Right lobe of liver (tissue), 4 donors: Measurements from ENCODE around the gene PLIN3.

ENCODE experiments used
- CTCF ChIP-seq, 4 donors: fragments of 200-600 bp in 3 of 4; fragments of 450-650 bp in 1 of 4; IDR thresholded peaks; one replicate each; pipeline versions ENCODE4 v1.5.1 to v1.8.0; 2016 to 2022; ENCODE audit warnings: antibody characterized with exemption in 4 of 4, mild to moderate bottlenecking in 2 of 4
- POLR2A ChIP-seq: fragments of 450-650 bp; IDR thresholded peaks from one replicate; pipeline ENCODE4 v1.6.1; 2017; ENCODE audit warnings: antibody characterized with exemption, mild to moderate bottlenecking
- donor health status: DM: no; HTN: no; CAD: no.
- donor health status: DM: no; HTN: no; CAD: no.
- donor health status: DM: no; HTN: yes; CAD: no.

- TF ChIP-seq CTCF (IDR thresholded peaks at IDR 0.05) (no peak), POLR2A (no peak)
These were observed 47.5 kb upstream of the PLIN3 start for GRCh38 chr19:4914736-4915501.
